ENCODE results near the gene SUN1.

DNA sequence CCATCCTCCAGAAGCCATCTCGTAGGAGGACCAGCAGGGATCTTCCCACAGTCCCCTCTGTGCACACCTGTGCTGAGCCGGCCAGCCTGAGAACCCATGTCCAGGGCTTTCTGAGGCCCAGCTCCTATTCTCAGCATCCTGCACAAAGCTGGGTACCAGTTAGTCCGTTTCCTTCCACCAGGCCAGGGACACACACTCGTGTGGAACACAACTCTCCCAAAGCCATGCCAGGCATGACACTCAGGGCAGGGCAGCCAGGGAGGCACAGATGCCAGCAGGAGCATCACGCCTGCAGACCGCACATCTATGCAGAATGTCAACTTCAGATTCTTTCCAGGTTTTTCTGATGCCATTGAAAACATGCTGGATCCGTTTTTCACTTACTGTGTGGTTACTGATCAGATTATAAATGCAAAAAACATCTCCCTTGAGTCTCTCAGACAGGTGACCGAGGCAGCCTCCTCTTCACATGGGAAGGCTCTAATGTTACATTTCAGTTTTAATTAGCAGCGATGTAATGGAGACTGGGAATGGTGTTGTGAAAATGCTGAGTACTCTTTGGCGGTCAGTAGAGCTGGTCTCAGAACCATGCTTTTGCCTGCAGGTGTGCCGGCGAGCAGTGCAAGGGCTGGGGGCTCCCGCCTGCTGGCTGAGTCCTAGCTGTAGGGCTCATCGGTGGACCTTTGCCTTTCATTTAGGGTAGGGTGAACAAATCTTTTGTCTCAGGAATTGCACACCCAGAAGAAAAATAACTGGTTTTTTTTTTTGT, 3.3 kb upstream of the SUN1 start:
- TF ChIP-seq, protein P1, sequence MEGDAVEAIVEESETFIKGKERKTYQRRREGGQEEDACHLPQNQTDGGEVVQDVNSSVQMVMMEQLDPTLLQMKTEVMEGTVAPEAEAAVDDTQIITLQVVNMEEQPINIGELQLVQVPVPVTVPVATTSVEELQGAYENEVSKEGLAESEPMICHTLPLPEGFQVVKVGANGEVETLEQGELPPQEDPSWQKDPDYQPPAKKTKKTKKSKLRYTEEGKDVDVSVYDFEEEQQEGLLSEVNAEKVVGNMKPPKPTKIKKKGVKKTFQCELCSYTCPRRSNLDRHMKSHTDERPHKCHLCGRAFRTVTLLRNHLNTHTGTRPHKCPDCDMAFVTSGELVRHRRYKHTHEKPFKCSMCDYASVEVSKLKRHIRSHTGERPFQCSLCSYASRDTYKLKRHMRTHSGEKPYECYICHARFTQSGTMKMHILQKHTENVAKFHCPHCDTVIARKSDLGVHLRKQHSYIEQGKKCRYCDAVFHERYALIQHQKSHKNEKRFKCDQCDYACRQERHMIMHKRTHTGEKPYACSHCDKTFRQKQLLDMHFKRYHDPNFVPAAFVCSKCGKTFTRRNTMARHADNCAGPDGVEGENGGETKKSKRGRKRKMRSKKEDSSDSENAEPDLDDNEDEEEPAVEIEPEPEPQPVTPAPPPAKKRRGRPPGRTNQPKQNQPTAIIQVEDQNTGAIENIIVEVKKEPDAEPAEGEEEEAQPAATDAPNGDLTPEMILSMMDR (conservative IDR thresholded peaks at IDR 0.05; ENCODE audit: low read length), result no peak
- no peak for TF ChIP-seq EZH2phosphoT487 (IDR thresholded peaks at IDR 0.05; ENCODE audit: borderline replicate concordance, low read depth, low read length)
